Measurements from ENCODE around the gene FIGNL2.

GRCh38 chr12:51839310-51839947, 9.1 kb downstream of the FIGNL2 start:
- no peak for TF ChIP-seq POLR2A (IDR thresholded peaks at IDR 0.05; ENCODE audit: low read depth, low read length)
- no peak for TF ChIP-seq CTCF (conservative IDR thresholded peaks at IDR 0.05; ENCODE audit: low read depth, low read length)
- TF ChIP-seq MAZ (IDR thresholded peaks at IDR 0.05; ENCODE audit: borderline replicate concordance, low read depth, low read length) = no peak

Measured in IMR-90 (cell line).